Measurements from ENCODE around the gene NOS3.

The NOS3 gene

GRCh38 chr7:151043959-151044358, 53.1 kb downstream of the NOS3 start:
- DNase-seq (ENCODE audit: extremely low read depth, low read depth): no peak
- H3K4me3 ChIP-seq (replicated peaks; ENCODE audit: low read depth, low read length): no peak overlapping the region
- TF ChIP-seq CTCF (IDR thresholded peaks at IDR 0.05; ENCODE audit: low read depth, low read length, missing control alignments): no peak

- no peak for TF ChIP-seq CTCF (IDR thresholded peaks at IDR 0.05; ENCODE audit: low read depth, low read length, missing control alignments)
- H3K4me3 ChIP-seq (replicated peaks; ENCODE audit: low read depth, low read length): no peak overlapping the region
- DNase-seq (ENCODE audit: extremely low read depth, low read depth): no peak
These were observed 54.4 kb downstream of the NOS3 start for GRCh38 chr7:151045262-151045661.

GRCh38 chr7:151045967-151046366, 55.1 kb downstream of the NOS3 start:
- no peak overlapping the region for H3K4me3 ChIP-seq (replicated peaks; ENCODE audit: low read depth, low read length)
- no peak for DNase-seq (ENCODE audit: extremely low read depth, low read depth)
- TF ChIP-seq CTCF (IDR thresholded peaks at IDR 0.05; ENCODE audit: low read depth, low read length, missing control alignments): no peak

- H3K4me3 ChIP-seq (replicated peaks; ENCODE audit: low read depth, low read length): no peak overlapping the region
- no peak for TF ChIP-seq CTCF (IDR thresholded peaks at IDR 0.05; ENCODE audit: low read depth, low read length, missing control alignments)
- DNase-seq (ENCODE audit: extremely low read depth, low read depth): no peak
These were observed 56.1 kb downstream of the NOS3 start for GRCh38 chr7:151046603-151047573.

- no peak for TF ChIP-seq CTCF (IDR thresholded peaks at IDR 0.05; ENCODE audit: low read depth, low read length, missing control alignments)
- no peak within 1 kb of the TSS for H3K4me3 ChIP-seq (replicated peaks; ENCODE audit: low read depth, low read length)
- no peak for DNase-seq (ENCODE audit: extremely low read depth, low read depth)
These were observed 57.4 kb downstream of the NOS3 start, which contains the start of gene ASIC3 for GRCh38 chr7:151047976-151048815. TSS of gene ASIC3 (plus strand) at chr7:151048531. CDS start at chr7:151048886, 355 bp downstream.

GRCh38 chr7:151048911-151049463, 58.2 kb downstream of the NOS3 start:
- no peak for TF ChIP-seq CTCF (IDR thresholded peaks at IDR 0.05; ENCODE audit: low read depth, low read length, missing control alignments)
- DNase-seq (ENCODE audit: extremely low read depth, low read depth): no peak
- H3K4me3 ChIP-seq (replicated peaks; ENCODE audit: low read depth, low read length): no peak overlapping the region

All from HFF-Myc (cell line).